Keratinocyte (primary cell): Measurements from ENCODE around the gene DFFB.

Experiments
- EZH2 ChIP-seq: IDR thresholded peaks from one replicate; pipeline ENCODE4 v1.6.1; 2012; ENCODE audit warnings: inconsistent platforms, mild to moderate bottlenecking, low read length, moderate library complexity
- TF ChIP-seq, protein P1 (sequence below), 3 experiments: IDR thresholded peaks in 1 of 3; conservative IDR thresholded peaks in 1 of 3; optimal IDR thresholded peaks in 1 of 3; 2 replicates in 2 of 3; 3 replicates in 1 of 3; pipeline versions ENCODE3 to v1.5.1; 2011; ENCODE audit warnings: low read length in 3 of 3, mild to moderate bottlenecking in 3 of 3, moderate library complexity in 2 of 3, control low read depth in 1 of 3, inconsistent platforms in 1 of 3; ENCODE audit not compliant: insufficient read depth in 2 of 3; ENCODE audit errors: extremely low read depth in 1 of 3

DNA sequence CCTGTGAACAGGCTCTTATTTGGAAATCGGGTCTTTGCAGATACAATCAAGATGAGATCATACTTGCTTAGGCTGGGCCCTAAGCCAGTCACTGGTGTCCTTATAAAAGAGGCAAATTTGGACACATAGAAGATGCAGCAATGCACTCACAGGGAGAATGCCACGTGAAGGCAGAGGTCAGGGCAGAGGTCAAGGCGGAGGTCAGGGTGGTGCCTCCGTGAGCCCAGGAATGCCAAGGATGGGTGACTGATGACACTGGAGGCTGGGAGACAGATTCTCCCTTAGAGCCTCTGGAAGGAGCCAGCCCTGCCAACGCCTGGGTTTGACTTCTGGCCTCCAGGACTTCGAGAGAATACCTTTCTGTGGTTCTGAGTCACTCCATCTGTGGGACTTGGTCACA is 65.6 kb downstream of the DFFB start:
- TF ChIP-seq, protein P1, sequence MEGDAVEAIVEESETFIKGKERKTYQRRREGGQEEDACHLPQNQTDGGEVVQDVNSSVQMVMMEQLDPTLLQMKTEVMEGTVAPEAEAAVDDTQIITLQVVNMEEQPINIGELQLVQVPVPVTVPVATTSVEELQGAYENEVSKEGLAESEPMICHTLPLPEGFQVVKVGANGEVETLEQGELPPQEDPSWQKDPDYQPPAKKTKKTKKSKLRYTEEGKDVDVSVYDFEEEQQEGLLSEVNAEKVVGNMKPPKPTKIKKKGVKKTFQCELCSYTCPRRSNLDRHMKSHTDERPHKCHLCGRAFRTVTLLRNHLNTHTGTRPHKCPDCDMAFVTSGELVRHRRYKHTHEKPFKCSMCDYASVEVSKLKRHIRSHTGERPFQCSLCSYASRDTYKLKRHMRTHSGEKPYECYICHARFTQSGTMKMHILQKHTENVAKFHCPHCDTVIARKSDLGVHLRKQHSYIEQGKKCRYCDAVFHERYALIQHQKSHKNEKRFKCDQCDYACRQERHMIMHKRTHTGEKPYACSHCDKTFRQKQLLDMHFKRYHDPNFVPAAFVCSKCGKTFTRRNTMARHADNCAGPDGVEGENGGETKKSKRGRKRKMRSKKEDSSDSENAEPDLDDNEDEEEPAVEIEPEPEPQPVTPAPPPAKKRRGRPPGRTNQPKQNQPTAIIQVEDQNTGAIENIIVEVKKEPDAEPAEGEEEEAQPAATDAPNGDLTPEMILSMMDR (optimal IDR thresholded peaks at IDR 0.05 in 1 of 3, IDR thresholded peaks at IDR 0.05 in 1 of 3, conservative IDR thresholded peaks at IDR 0.05 in 1 of 3; ENCODE audit: extremely low read depth in 1 of 3, insufficient read depth in 2 of 3, low read length in 3 of 3), result no peak
- no peak for TF ChIP-seq EZH2
